Measurements from ENCODE around the gene JADE1. TPM values are rescaled to one million over a fixed set of nuclear protein-coding genes. Genes with fewer than 3 reads are reported as not detected.

JADE1 gene
- total and polyA plus RNA-seq, 4 donors = 5.0 to 17.6 (median 10.5) TPM

DNA sequence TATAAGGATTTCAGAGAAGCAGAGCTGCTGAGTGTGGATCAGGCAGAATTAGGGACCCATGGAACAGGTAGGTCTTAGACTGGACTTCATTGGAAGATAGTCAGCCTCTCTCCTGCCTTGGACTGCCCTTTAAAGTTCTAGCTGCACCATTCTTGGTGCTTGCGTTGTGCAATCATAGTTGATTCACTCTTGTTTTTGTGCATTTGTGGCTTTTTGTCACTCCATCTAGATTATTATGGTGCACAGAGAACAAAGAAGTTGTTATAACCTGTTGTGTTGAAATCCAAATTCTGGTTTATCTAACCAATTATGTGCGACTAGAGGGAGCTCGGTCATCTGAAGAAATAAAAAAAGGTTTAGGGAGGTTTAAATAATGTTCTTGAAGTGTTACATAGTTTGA lies 59.3 kb downstream of the JADE1 start:
- Histone ChIP-seq H3K4me1 (ENCODE audit: control insufficient read depth in 4 of 4, insufficient read depth in 4 of 4, low read length in 3 of 4) (no peaks in the 10 kb centered on the region), H3K27me3 (ENCODE audit: control insufficient read depth in 4 of 4, insufficient read depth in 4 of 4, low read length in 3 of 4) (no peaks in the 10 kb centered on the region), H3K9me3 (ENCODE audit: control insufficient read depth in 4 of 4, low read length in 3 of 4) (no peaks in the 10 kb centered on the region), H3K36me3 (ENCODE audit: control insufficient read depth in 4 of 4, insufficient read depth in 3 of 4, low read depth in 1 of 4, low read length in 3 of 4) (peaks cover 9 to 40% (median 30%) of the 10 kb centered on the region in 4 donors), H3K9ac (ENCODE audit: low read depth in 1 of 2, low read length in 2 of 2) (no peak overlapping the region), H3K4me3 (ENCODE audit: low read depth in 1 of 3, low read length in 3 of 3) (no peak overlapping the region), H3K27ac (ENCODE audit: low read depth in 1 of 2, low read length in 2 of 2) (no peak overlapping the region)
- DNase-seq (ENCODE audit: low spot score) = no peak
- 94% methylated on average over 3 of the region's 3 CpGs for WGBS
- TF ChIP-seq SP1 (IDR thresholded peaks at IDR 0.05) = no peak
- TF ChIP-seq, protein P1, sequence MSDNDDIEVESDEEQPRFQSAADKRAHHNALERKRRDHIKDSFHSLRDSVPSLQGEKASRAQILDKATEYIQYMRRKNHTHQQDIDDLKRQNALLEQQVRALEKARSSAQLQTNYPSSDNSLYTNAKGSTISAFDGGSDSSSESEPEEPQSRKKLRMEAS (IDR thresholded peaks at IDR 0.05) = no peak

- WGBS = 96% methylated on average over 2 of the region's 2 CpGs
- no peak overlapping the region for H3K4me3 ChIP-seq (ENCODE audit: low read depth in 1 of 3, low read length in 3 of 3)
- no peaks in the 10 kb centered on the region for H3K4me1 ChIP-seq (ENCODE audit: control insufficient read depth in 4 of 4, insufficient read depth in 4 of 4, low read length in 3 of 4)
- no peak overlapping the region for H3K9ac ChIP-seq (ENCODE audit: low read depth in 1 of 2, low read length in 2 of 2)
- H3K36me3 ChIP-seq (ENCODE audit: control insufficient read depth in 4 of 4, insufficient read depth in 3 of 4, low read depth in 1 of 4, low read length in 3 of 4) = peaks cover 9 to 40% (median 30%) of the 10 kb centered on the region in 4 donors
- H3K9me3 ChIP-seq (ENCODE audit: control insufficient read depth in 4 of 4, low read length in 3 of 4) = no peaks in the 10 kb centered on the region
- no peaks in the 10 kb centered on the region for H3K27me3 ChIP-seq (ENCODE audit: control insufficient read depth in 4 of 4, insufficient read depth in 4 of 4, low read length in 3 of 4)
- no peak overlapping the region for H3K27ac ChIP-seq (ENCODE audit: low read depth in 1 of 2, low read length in 2 of 2)
- DNase-seq (ENCODE audit: low spot score) = no peak
- TF ChIP-seq FOXA2 (IDR thresholded peaks at IDR 0.05) (no peak), JUND (IDR thresholded peaks at IDR 0.05) (no peak), TAF1 (conservative IDR thresholded peaks at IDR 0.05) (no peak), HNF4G (IDR thresholded peaks at IDR 0.05) (no peak), FOXA1 (IDR thresholded peaks at IDR 0.05) (no peak), EGR1 (IDR thresholded peaks at IDR 0.05; ENCODE audit: low read depth in 2 of 2) (no peak), ZBTB33 (IDR thresholded peaks at IDR 0.05) (no peak), NR2F2 (IDR thresholded peaks at IDR 0.05) (no peak), HNF4A (conservative IDR thresholded peaks at IDR 0.05) (no peak), GABPA (IDR thresholded peaks at IDR 0.05 in 1 of 2, conservative IDR thresholded peaks at IDR 0.05 in 1 of 2) (no peak)
- TF ChIP-seq, protein P2, sequence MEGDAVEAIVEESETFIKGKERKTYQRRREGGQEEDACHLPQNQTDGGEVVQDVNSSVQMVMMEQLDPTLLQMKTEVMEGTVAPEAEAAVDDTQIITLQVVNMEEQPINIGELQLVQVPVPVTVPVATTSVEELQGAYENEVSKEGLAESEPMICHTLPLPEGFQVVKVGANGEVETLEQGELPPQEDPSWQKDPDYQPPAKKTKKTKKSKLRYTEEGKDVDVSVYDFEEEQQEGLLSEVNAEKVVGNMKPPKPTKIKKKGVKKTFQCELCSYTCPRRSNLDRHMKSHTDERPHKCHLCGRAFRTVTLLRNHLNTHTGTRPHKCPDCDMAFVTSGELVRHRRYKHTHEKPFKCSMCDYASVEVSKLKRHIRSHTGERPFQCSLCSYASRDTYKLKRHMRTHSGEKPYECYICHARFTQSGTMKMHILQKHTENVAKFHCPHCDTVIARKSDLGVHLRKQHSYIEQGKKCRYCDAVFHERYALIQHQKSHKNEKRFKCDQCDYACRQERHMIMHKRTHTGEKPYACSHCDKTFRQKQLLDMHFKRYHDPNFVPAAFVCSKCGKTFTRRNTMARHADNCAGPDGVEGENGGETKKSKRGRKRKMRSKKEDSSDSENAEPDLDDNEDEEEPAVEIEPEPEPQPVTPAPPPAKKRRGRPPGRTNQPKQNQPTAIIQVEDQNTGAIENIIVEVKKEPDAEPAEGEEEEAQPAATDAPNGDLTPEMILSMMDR (IDR thresholded peaks at IDR 0.05; ENCODE audit: low read depth, low read length, missing input control) = no peak
- TF ChIP-seq, protein P1 (IDR thresholded peaks at IDR 0.05) = no peak
Observed at GRCh38 chr4:128869776-128870509, 60.4 kb downstream of the JADE1 start.

GRCh38 chr4:128871948-128872347 lies 62.4 kb downstream of the JADE1 start:
- no peak overlapping the region for H3K4me3 ChIP-seq (ENCODE audit: low read depth in 1 of 3, low read length in 3 of 3)
- WGBS = 95% methylated on average over 9 of the region's 9 CpGs
- H3K27ac ChIP-seq (ENCODE audit: low read depth in 1 of 2, low read length in 2 of 2) = no peak overlapping the region
- DNase-seq (ENCODE audit: low spot score) = no peak
- H3K36me3 ChIP-seq (ENCODE audit: control insufficient read depth in 4 of 4, insufficient read depth in 3 of 4, low read depth in 1 of 4, low read length in 3 of 4) = peaks cover 9 to 40% (median 32%) of the 10 kb centered on the region in 4 donors
- H3K27me3 ChIP-seq (ENCODE audit: control insufficient read depth in 4 of 4, insufficient read depth in 4 of 4, low read length in 3 of 4) = no peaks in the 10 kb centered on the region
- TF ChIP-seq SP1 (IDR thresholded peaks at IDR 0.05) = no peak
- TF ChIP-seq, protein P3, sequence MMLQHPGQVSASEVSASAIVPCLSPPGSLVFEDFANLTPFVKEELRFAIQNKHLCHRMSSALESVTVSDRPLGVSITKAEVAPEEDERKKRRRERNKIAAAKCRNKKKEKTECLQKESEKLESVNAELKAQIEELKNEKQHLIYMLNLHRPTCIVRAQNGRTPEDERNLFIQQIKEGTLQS (IDR thresholded peaks at IDR 0.05) = no peak
- TF ChIP-seq EGR1 (IDR thresholded peaks at IDR 0.05; ENCODE audit: low read depth in 2 of 2) = no peak
- no peak for TF ChIP-seq RXRA (IDR thresholded peaks at IDR 0.05)
- no peak for TF ChIP-seq HNF4A (conservative IDR thresholded peaks at IDR 0.05)
- no peak for TF ChIP-seq YY1 (IDR thresholded peaks at IDR 0.05)
- no peak for TF ChIP-seq HNF4G (IDR thresholded peaks at IDR 0.05)
- H3K4me1 ChIP-seq (ENCODE audit: control insufficient read depth in 4 of 4, insufficient read depth in 4 of 4, low read length in 3 of 4) = no peaks in the 10 kb centered on the region
- H3K9ac ChIP-seq (ENCODE audit: low read depth in 1 of 2, low read length in 2 of 2) = no peak overlapping the region
- no peaks in the 10 kb centered on the region for H3K9me3 ChIP-seq (ENCODE audit: control insufficient read depth in 4 of 4, low read length in 3 of 4)
